Lower lobe of right lung (tissue), 2 donors: Measurements from ENCODE around the gene ARNT2. TPM values are rescaled to one million over a fixed set of nuclear protein-coding genes. Genes with fewer than 3 reads are reported as not detected.

ENCODE experiments used
- ATAC-seq, 2 donors: fragments of 200-7000 bp; cut with Tn5 transposase; one replicate each; pipeline ENCODE4 v1.9.1; 2020 to 2022; ENCODE audit warnings: mild to moderate bottlenecking in 2 of 2, moderate library complexity in 2 of 2
- DNase-seq: peaks from one replicate; pipeline ENCODE4 v3.0.0-alpha.2; 2020
- H3K27ac ChIP-seq: fragments of 200-600 bp; one replicate; pipeline ENCODE4 v1.8.0; 2022
- H3K27me3 ChIP-seq: fragments of 200-600 bp; one replicate; pipeline ENCODE4 v1.8.0; 2022; ENCODE audit warnings: low read depth
- H3K36me3 ChIP-seq: fragments of 200-600 bp; one replicate; pipeline ENCODE4 v1.8.0; 2022; ENCODE audit warnings: mild to moderate bottlenecking
- H3K4me1 ChIP-seq: fragments of 200-600 bp; one replicate; pipeline ENCODE4 v1.8.0; 2022
- H3K4me3 ChIP-seq: fragments of 200-600 bp; one replicate; pipeline ENCODE4 v1.8.0; 2022; ENCODE audit warnings: mild to moderate bottlenecking
- H3K9me3 ChIP-seq: fragments of 200-600 bp; one replicate; pipeline ENCODE4 v1.8.0; 2022
- intact Hi-C: fragments of 100-400 bp; cut with DNase I; formaldehyde crosslinking; loops from one replicate; pipeline ENCODE4 v1.11.0; 2022
- total RNA-seq: library from RNA; stranded (reverse); fragmentation: NEBNext Ultra II Directional; extraction: Animal tissue kit (Norgen Biotek cat#: 25700); gene quantifications from one replicate; pipeline ENCODE4 v1.2.1, GENCODE V29; 2021
- TF ChIP-seq, protein P1 (sequence below): fragments of 200-600 bp; IDR thresholded peaks from one replicate; pipeline ENCODE4 v1.8.0; 2022; ENCODE audit warnings: antibody characterized with exemption, mild to moderate bottlenecking
- donor health status: DM: no; HTN: yes; CAD: no; lungs with severe emphysema.

ARNT2 gene
- total RNA-seq, 1 donor from 2014 or later, result 11.4 TPM

DNA sequence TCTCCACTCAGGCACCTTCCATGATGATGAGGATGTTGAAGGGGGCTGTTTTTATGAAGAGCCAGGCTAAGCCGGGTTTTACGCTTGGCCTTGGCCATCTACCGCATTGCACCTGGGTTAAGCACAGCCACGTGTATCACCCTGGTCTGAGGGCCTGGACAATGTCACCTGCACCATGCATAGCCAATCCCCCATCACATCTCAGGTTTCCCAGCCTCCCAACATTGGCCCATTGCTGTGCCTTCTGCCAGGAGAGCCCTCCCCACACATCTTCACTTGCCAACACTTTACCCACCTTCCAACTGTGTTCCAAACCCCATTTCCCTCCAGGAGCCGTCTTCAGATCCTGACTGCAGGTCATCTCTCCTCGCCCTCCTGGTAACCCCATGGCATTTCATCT, 155.6 kb downstream of the ARNT2 start:
- Histone ChIP-seq H3K4me3 (peak overlapping the region; percentile 1), H3K36me3 (no peaks in the 10 kb centered on the region), H3K27ac (peak overlapping the region; percentile 71), H3K27me3 (no peaks in the 10 kb centered on the region), H3K9me3 (no peaks in the 10 kb centered on the region), H3K4me1 (peaks cover 54% of the 10 kb centered on the region)
- ATAC-seq (peak; percentile 2 to 7), DNase-seq (no peak)
- intact Hi-C loops, result no loop called here
- TF ChIP-seq, protein P1, sequence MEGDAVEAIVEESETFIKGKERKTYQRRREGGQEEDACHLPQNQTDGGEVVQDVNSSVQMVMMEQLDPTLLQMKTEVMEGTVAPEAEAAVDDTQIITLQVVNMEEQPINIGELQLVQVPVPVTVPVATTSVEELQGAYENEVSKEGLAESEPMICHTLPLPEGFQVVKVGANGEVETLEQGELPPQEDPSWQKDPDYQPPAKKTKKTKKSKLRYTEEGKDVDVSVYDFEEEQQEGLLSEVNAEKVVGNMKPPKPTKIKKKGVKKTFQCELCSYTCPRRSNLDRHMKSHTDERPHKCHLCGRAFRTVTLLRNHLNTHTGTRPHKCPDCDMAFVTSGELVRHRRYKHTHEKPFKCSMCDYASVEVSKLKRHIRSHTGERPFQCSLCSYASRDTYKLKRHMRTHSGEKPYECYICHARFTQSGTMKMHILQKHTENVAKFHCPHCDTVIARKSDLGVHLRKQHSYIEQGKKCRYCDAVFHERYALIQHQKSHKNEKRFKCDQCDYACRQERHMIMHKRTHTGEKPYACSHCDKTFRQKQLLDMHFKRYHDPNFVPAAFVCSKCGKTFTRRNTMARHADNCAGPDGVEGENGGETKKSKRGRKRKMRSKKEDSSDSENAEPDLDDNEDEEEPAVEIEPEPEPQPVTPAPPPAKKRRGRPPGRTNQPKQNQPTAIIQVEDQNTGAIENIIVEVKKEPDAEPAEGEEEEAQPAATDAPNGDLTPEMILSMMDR, result no peak

DNA sequence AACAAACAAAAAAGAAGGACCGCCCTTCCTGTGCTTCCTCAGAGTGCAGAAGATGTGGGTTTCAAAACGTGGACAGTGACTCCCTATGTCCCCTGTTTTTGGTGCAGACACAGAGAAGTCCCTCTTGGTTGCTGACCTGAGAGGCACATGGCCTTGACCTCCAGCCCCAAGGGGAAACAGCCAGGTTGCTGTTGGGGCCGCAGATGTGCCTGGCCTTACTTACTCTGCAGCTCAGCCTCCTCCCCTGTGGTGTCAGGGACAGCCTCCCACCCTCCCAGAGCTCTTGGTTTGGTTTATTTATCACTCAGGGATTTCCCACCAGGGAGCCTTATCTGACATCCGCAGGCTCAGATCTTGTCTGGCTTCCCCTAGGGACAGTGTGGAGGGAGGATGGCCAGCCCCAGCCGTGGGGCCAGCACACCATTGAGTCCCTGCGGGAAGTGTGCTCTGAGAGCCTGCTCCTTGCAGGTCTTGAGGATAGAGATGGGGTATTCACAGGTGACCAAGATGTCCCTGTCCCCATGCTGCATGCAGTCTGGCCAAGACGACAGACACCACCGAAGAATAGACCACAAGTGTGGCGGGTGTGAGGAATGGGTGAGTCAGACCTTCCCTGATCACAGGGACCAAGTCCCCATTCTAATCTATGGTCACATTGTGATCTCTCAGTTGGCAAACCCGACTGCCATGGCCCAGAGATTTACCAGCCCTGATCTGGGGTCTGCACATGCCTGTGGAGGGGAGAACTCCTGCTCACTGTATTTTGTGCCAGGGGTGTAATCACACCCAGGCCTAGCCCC, 156.6 kb downstream of the ARNT2 start:
- DNase-seq, result no peak
- H3K27ac ChIP-seq, result peak overlapping the region; percentile 71
- ATAC-seq, result no peak

DNA sequence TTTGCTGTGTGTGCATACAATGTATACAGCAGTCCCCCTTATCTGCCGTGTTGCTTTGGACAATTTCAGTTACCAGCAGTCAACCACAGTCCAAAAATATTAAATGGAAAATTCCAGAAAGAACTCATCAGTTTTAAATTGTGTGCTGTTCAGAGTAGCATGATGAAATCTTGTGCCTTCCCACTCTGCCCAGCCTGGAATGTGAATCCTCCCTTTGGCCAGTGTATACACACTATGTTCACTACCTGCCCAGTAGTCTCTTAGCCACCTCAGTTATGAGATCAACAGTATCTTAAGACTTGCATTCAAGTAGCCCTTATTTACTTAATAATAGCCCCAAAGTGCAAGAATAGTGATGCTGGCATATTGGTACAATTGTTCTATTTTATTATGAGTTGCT, 157.3 kb downstream of the ARNT2 start:
- no peaks in the 10 kb centered on the region for H3K9me3 ChIP-seq
- peak overlapping the region; percentile 4 for H3K27ac ChIP-seq
- H3K27me3 ChIP-seq, result no peaks in the 10 kb centered on the region
- TF ChIP-seq, protein P1, result no peak
- no peaks in the 10 kb centered on the region for H3K36me3 ChIP-seq
- ATAC-seq (no peak), DNase-seq (no peak)
- peaks cover 49% of the 10 kb centered on the region for H3K4me1 ChIP-seq
- intact Hi-C loops, result no loop called here
- H3K4me3 ChIP-seq, result no peak overlapping the region

More for the DNA sequence above, 156.6 kb downstream of the ARNT2 start:
- Histone ChIP-seq H3K36me3 (no peaks in the 10 kb centered on the region), H3K27me3 (no peaks in the 10 kb centered on the region), H3K9me3 (no peaks in the 10 kb centered on the region), H3K4me3 (no peak overlapping the region), H3K4me1 (peaks cover 49% of the 10 kb centered on the region)
- TF ChIP-seq, protein P1, result no peak
- intact Hi-C loops, result no loop called here

DNA sequence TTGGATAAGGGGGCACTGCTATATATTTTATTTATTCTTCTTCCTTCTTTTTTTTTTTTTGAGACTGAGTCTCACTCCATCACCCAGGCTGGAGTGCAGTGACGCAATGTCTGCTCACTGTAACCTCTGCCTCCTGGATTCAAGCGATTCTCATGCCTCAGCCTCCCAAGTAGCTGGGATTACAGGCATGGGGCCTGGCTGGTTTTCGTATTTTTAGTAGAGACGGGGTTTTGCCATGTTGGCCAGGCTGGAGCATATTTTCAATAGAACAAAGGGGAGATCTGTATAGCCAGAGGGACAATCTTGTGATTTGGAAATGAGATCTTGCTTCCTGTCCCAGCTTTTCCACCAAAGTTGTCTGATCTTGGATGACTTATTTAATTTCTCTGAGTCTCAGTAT, 157.9 kb downstream of the ARNT2 start:
- DNase-seq (no peak), ATAC-seq (no peak)
- Histone ChIP-seq H3K36me3 (no peaks in the 10 kb centered on the region), H3K4me3 (no peak overlapping the region), H3K4me1 (peaks cover 48% of the 10 kb centered on the region), H3K27ac (no peak overlapping the region), H3K27me3 (no peaks in the 10 kb centered on the region), H3K9me3 (no peaks in the 10 kb centered on the region)
- intact Hi-C loops, result no loop called here
- TF ChIP-seq, protein P1, result no peak

DNA sequence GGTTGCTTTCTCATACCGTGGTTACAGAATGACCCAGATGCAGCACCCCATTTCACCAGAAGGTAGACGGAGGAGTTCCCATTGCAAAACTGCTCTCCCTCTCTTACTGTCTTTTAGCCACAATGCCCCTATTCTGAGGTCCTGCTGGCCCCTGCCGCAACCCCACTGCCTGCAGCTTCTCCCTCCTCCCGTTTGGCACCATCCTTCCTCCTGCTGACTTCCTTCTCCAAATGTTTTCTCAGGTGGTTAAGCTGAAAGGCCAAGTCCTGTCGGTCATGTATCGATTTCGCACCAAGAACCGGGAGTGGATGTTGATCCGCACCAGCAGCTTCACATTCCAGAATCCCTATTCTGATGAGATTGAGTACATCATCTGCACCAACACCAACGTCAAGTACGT, 158.7 kb downstream of the ARNT2 start:
- no peaks in the 10 kb centered on the region for H3K9me3 ChIP-seq
- ATAC-seq (no peak), DNase-seq (no peak)
- H3K4me3 ChIP-seq, result no peak overlapping the region
- intact Hi-C loops, result no loop called here
- no peak overlapping the region for H3K27ac ChIP-seq
- H3K27me3 ChIP-seq, result no peaks in the 10 kb centered on the region
- H3K36me3 ChIP-seq, result no peaks in the 10 kb centered on the region
- TF ChIP-seq, protein P1, result no peak
- peaks cover 47% of the 10 kb centered on the region for H3K4me1 ChIP-seq
